Cardiac muscle cell (in vitro differentiated cells and primary cell): Measurements from ENCODE around the gene SUGP1. TPM values are rescaled to one million over a fixed set of nuclear protein-coding genes. Genes with fewer than 3 reads are reported as not detected.
"Not testable (repeated sequence)": the region's sequence is repeated elsewhere in the genome, so short reads cannot be mapped to it uniquely, and the experiment has no call there.

Source experiments
- DNase-seq, 2 donors: peaks; one replicate each; pipeline versions ENCODE4 v3.0.0 to v3.0.0-alpha.2; 2010 to 2017; ENCODE audit warnings: low read depth in 1 of 2, low spot score in 1 of 2
- H3K27ac ChIP-seq: fragments of 200-600 bp; sonication (generic); 2 replicates; pipeline ENCODE4 v1.5.1; 2016
- H3K27me3 ChIP-seq: fragments of 200-600 bp; sonication (generic); 2 replicates; pipeline ENCODE4 v1.6.0; 2016; ENCODE audit warnings: control low read depth
- H3K36me3 ChIP-seq: fragments of 200-600 bp; sonication (generic); 2 replicates; pipeline ENCODE4 v1.5.1; 2016; ENCODE audit warnings: control low read depth
- H3K4me1 ChIP-seq: fragments of 200-600 bp; sonication (generic); 2 replicates; pipeline ENCODE4 v1.8.1; 2017; ENCODE audit warnings: low read depth, mild to moderate bottlenecking, mixed run types
- H3K4me3 ChIP-seq: fragments of 200-600 bp; sonication (generic); 2 replicates; pipeline ENCODE4 v1.5.1; 2016; ENCODE audit warnings: mild to moderate bottlenecking
- H3K9me3 ChIP-seq: fragments of 200-600 bp; sonication (generic); 2 replicates; pipeline ENCODE4 v1.5.1; 2017; ENCODE audit warnings: low read depth, mild to moderate bottlenecking, control low read depth
- polyA plus RNA-seq: library from polyadenylated mRNA; unstranded; fragments of >200 nt; fragmentation: Nextera tagmentation; extraction: Ambion mirVana; gene quantifications from 2 replicates; pipeline ENCODE4 v1.2.1, GENCODE V29; 2016
- total RNA-seq: library from RNA; depleted of rRNA; stranded (reverse); fragments of >200 nt; gene quantifications from 2 replicates; pipeline ENCODE4 v1.2.3, GENCODE V29; 2016
- TF ChIP-seq, protein P1 (sequence below): IDR thresholded peaks from 2 replicates; pipeline ENCODE4 v1.5.1; 2012; ENCODE audit warnings: low read depth, mild to moderate bottlenecking, low read length

SUGP1 gene
- total and polyA plus RNA-seq, 2 experiments from 2014 or later: 74.5 to 84.6 TPM

DNA sequence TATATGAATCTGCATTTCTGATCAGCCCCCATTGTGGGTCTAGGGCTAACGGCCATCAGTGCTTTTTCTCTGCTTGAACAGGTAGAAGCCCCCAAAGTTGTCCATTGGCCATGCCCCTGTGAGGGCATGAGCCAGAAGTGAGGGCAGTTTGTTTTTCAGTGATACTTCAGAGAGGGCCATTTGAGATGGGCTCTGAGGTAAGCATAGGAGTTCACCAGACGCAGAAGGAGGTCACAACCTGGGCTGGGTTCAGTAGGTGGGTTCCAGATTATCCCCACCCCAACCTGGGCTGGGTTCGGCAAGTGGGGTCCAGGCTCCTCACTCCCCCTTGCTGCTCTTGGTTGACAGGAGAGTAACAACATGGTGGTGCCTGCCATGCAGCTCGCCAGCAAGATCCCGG is 33.7 kb upstream of the SUGP1 start:
- Histone ChIP-seq H3K4me3 (no peak overlapping the region), H3K36me3 (peaks cover 39% of the 10 kb centered on the region), H3K4me1 (no peaks in the 10 kb centered on the region), H3K9me3 (no peaks in the 10 kb centered on the region), H3K27me3 (no peaks in the 10 kb centered on the region), H3K27ac (no peak overlapping the region)
- TF ChIP-seq, protein P1, sequence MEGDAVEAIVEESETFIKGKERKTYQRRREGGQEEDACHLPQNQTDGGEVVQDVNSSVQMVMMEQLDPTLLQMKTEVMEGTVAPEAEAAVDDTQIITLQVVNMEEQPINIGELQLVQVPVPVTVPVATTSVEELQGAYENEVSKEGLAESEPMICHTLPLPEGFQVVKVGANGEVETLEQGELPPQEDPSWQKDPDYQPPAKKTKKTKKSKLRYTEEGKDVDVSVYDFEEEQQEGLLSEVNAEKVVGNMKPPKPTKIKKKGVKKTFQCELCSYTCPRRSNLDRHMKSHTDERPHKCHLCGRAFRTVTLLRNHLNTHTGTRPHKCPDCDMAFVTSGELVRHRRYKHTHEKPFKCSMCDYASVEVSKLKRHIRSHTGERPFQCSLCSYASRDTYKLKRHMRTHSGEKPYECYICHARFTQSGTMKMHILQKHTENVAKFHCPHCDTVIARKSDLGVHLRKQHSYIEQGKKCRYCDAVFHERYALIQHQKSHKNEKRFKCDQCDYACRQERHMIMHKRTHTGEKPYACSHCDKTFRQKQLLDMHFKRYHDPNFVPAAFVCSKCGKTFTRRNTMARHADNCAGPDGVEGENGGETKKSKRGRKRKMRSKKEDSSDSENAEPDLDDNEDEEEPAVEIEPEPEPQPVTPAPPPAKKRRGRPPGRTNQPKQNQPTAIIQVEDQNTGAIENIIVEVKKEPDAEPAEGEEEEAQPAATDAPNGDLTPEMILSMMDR: no peak
- no peak for DNase-seq

DNA sequence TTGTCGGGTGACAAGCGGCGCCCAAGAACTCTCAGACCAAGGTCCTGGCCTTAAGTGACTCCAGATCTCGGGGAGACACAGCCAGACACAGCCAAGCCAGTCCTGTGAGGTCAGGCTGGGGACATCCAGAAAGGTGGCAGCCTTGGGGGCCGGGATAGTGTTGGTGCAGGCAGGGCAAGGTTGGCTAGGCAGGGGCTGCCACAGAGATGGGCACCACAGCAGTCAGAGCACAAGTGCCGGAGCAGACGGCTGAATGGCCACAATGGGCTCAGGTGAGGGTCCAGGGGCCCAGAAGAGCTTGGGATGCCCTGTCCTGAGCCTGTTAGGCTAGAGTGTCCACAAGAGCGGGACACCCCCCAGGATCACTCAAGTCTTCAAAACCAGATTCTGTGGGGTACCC is 32.5 kb upstream of the SUGP1 start:
- Histone ChIP-seq H3K27me3 (no peaks in the 10 kb centered on the region), H3K4me1 (no peaks in the 10 kb centered on the region), H3K4me3 (no peak overlapping the region), H3K9me3 (no peaks in the 10 kb centered on the region), H3K36me3 (peaks cover 45% of the 10 kb centered on the region), H3K27ac (no peak overlapping the region)
- DNase-seq: no peak
- TF ChIP-seq, protein P1: no peak

DNA sequence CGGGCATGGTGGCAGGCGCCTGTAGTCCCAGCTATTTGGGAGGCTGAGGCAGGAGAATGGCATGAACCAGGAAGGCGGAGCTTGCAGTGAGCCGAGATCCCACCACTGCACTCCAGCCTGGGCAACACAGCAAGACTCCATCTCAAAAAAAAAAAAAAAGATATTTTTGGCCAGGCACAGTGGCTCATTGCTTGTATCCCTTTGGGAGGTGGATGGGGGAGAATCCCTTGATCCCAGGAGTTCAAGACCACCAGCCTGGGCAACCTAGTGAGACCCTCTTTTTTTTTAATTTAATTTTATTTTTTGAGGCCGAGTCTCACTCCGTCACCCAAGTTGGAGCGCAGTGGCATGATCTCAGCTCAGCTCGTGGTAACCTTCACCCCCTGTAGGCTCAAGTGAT is 30.4 kb upstream of the SUGP1 start:
- not testable (repeated sequence) for H3K27me3 ChIP-seq, H3K4me3 ChIP-seq, DNase-seq, H3K4me1 ChIP-seq, H3K27ac ChIP-seq, H3K9me3 ChIP-seq
- H3K36me3 ChIP-seq: peaks cover 55% of the 10 kb centered on the region

DNA sequence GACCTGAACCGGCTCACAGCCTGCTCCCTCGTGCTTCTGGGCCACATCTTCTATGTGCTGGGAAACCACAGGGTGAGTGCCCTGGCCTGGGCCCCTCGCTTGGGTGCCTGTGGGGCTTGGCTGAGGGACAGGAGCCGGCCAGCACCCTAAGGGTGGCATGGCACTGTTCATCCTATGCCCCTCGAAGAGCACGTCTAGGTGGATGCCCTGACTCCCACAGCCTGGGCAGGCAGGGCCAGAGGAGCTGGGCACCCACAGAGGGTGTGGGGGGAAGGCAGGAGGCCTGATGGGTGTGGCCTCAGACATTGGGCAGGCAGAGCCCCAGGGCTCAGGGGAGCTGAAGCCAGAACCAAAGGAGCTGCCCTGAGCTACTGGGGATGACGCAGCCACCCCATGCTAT is 29.1 kb upstream of the SUGP1 start:
- DNase-seq: no peak
- TF ChIP-seq, protein P1: no peak
- H3K36me3 ChIP-seq: peaks cover 60% of the 10 kb centered on the region

DNA sequence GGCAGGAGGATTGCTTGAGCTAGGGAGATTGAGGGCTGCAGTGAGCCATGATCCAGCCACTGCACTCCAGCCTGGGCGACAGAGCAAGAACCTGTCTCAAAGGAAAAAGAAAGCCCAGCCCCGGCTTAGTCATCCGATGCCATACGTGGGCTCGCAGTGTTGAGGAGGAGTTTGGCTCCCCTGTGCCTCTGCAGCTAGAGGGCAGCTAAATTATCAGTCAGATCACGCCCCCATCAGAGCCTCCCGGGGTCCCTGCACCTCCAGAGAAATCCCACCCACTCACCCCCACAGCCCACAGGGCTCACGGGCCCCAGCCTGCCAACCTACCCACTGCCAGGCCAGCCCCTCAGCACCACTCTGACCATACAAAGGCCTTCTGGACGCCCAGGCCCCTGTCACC is 28.0 kb upstream of the SUGP1 start:
- no peaks in the 10 kb centered on the region for H3K9me3 ChIP-seq
- H3K36me3 ChIP-seq: peaks cover 59% of the 10 kb centered on the region
- TF ChIP-seq, protein P1: no peak
- no peak for DNase-seq
- H3K4me3 ChIP-seq: no peak overlapping the region
- H3K27me3 ChIP-seq: no peaks in the 10 kb centered on the region
- no peak overlapping the region for H3K27ac ChIP-seq
- H3K4me1 ChIP-seq: no peaks in the 10 kb centered on the region

More for the DNA sequence above, 29.1 kb upstream of the SUGP1 start:
- no peaks in the 10 kb centered on the region for H3K27me3 ChIP-seq
- H3K4me1 ChIP-seq: no peaks in the 10 kb centered on the region
- no peak overlapping the region for H3K27ac ChIP-seq
- no peaks in the 10 kb centered on the region for H3K9me3 ChIP-seq
- H3K4me3 ChIP-seq: no peak overlapping the region

DNA sequence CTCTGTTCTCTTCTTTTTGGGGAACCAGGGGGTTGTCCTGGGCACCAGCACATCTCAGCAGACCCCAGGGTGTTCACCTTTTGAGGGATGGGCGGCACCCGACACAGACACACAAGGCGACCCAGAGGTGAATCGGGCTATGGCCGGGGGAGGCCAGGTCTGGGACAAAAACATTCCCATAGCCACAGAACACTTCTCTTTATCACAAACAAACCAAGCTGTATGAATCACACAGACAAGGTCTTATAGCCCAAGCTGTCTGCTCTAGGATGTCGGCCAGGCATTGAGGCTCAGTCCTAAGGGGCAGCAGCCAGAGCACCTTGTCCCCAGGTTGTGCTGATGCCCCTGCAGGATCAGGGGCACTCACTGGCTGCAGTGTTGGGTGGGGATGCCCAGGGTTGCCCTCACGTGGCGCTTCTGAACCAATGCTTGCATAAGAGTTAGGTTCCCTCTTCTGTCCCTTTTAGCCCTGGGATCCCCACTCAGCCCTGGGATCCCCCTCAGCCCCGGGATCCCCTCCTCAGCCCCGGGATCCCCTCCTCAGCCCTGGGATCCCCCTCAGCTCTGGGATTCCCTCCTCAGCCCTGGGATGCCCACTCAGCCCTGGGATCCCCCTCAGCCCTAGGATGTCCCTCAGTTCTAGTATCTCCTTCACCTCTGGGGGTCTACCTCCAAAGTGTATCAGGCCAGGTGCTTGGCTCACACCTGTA is 27.2 kb upstream of the SUGP1 start:
- no peaks in the 10 kb centered on the region for H3K4me1 ChIP-seq
- TF ChIP-seq, protein P1: no peak
- no peaks in the 10 kb centered on the region for H3K27me3 ChIP-seq
- H3K9me3 ChIP-seq: no peaks in the 10 kb centered on the region
- no peak for DNase-seq
- H3K4me3 ChIP-seq: no peak overlapping the region
- H3K36me3 ChIP-seq: peaks cover 53% of the 10 kb centered on the region
- H3K27ac ChIP-seq: no peak overlapping the region
